Measurements from ENCODE around the gene NIM1K. TPM values are rescaled to one million over a fixed set of nuclear protein-coding genes. Genes with fewer than 3 reads are reported as not detected.
"Not testable (repeated sequence)": the region's sequence is repeated elsewhere in the genome, so short reads cannot be mapped to it uniquely, and the experiment has no call there.

NIM1K gene
- total and polyA plus RNA-seq, 2 experiments from 2014 or later, result 1.2 to 4.9 TPM

GRCh38 chr5:43258116-43258515 lies 66.1 kb downstream of the NIM1K start:
- TF ChIP-seq EZH2phosphoT487 (IDR thresholded peaks at IDR 0.05; ENCODE audit: insufficient read depth, low read depth) (no peak), EZH2 (IDR thresholded peaks at IDR 0.05; ENCODE audit: insufficient read depth, poor library complexity, severe bottlenecking) (no peak)
- Histone ChIP-seq H3K4me3 (no peak overlapping the region), H3K27me3 (replicated peaks; ENCODE audit: insufficient read depth) (0 out of 2 replicates have a peak, but pooled peaks cover 8% of the 10 kb centered on the region), H3K36me3 (ENCODE audit: low read depth) (no peaks in the 10 kb centered on the region), H3K27ac (no peak overlapping the region), H3K9me3 (ENCODE audit: low read depth) (no peaks in the 10 kb centered on the region), H3K4me2 (ENCODE audit: unreplicated experiment) (no peak overlapping the region), H3K4me1 (ENCODE audit: insufficient read depth) (no peaks in the 10 kb centered on the region), H3K9ac (no peak overlapping the region), H2AFZ (no peak overlapping the region), H3K9me2 (ENCODE audit: insufficient read depth) (no peaks in the 10 kb centered on the region), H3K79me2 (ENCODE audit: insufficient read depth) (no peaks in the 10 kb centered on the region), H3F3A (ENCODE audit: insufficient read depth) (no peaks in the 10 kb centered on the region), H4K20me1 (ENCODE audit: insufficient read depth) (no peaks in the 10 kb centered on the region)
- in situ Hi-C loops (cut with MboI), result no loop called here
- 38 to 42% methylated on average over 1 of the region's 1 CpG for WGBS, 2 experiments (ENCODE audit: low coverage in 1 of 2, low lambda C conversion rate in 2 of 2, missing lambda C conversion rate in 2 of 2)
- DNase-seq, result no peak

GRCh38 chr5:43262269-43262668 lies 70.2 kb downstream of the NIM1K start:
- in situ Hi-C loops (cut with MboI); H3K4me2 ChIP-seq (ENCODE audit: unreplicated experiment): not testable (repeated sequence)
- WGBS, 2 experiments (ENCODE audit: low coverage in 1 of 2, low lambda C conversion rate in 2 of 2, missing lambda C conversion rate in 2 of 2), result 86 to 94% methylated on average over 2 of the region's 2 CpGs

GRCh38 chr5:43268188-43268820 lies 76.3 kb downstream of the NIM1K start:
- H4K20me1 ChIP-seq (ENCODE audit: insufficient read depth), result no peaks in the 10 kb centered on the region
- no peaks in the 10 kb centered on the region for H3K27me3 ChIP-seq (replicated peaks; ENCODE audit: insufficient read depth)
- TF ChIP-seq EZH2phosphoT487 (IDR thresholded peaks at IDR 0.05; ENCODE audit: insufficient read depth, low read depth) (no peak), EZH2 (IDR thresholded peaks at IDR 0.05; ENCODE audit: insufficient read depth, poor library complexity, severe bottlenecking) (no peak)
- no peak overlapping the region for H3K27ac ChIP-seq
- H3K9me2 ChIP-seq (ENCODE audit: insufficient read depth), result no peaks in the 10 kb centered on the region
- no peaks in the 10 kb centered on the region for H3K36me3 ChIP-seq (ENCODE audit: low read depth)
- no peak overlapping the region for H3K9ac ChIP-seq
- H3K4me3 ChIP-seq, result no peak overlapping the region
- H3K9me3 ChIP-seq (ENCODE audit: low read depth), result no peaks in the 10 kb centered on the region
- no peak for DNase-seq
- no peaks in the 10 kb centered on the region for H3F3A ChIP-seq (ENCODE audit: insufficient read depth)
- in situ Hi-C loops (cut with MboI), result no loop called here
- 85 to 86% methylated on average over 1 of the region's 1 CpG for WGBS, 2 experiments (ENCODE audit: low coverage in 1 of 2, low lambda C conversion rate in 2 of 2, missing lambda C conversion rate in 2 of 2)
- no peaks in the 10 kb centered on the region for H3K79me2 ChIP-seq (ENCODE audit: insufficient read depth)
- H2AFZ ChIP-seq, result no peak overlapping the region
- H3K4me2 ChIP-seq (ENCODE audit: unreplicated experiment), result no peak overlapping the region
- no peaks in the 10 kb centered on the region for H3K4me1 ChIP-seq (ENCODE audit: insufficient read depth)

More at GRCh38 chr5:43262269-43262668, 70.2 kb downstream of the NIM1K start:
- not testable (repeated sequence) for H3K4me1 ChIP-seq (ENCODE audit: insufficient read depth); H3K36me3 ChIP-seq (ENCODE audit: low read depth); H3K4me3 ChIP-seq; H3K9me3 ChIP-seq (ENCODE audit: low read depth); H3K9me2 ChIP-seq (ENCODE audit: insufficient read depth); DNase-seq; H3F3A ChIP-seq (ENCODE audit: insufficient read depth); H3K27ac ChIP-seq; H3K9ac ChIP-seq; H2AFZ ChIP-seq; H3K27me3 ChIP-seq (replicated peaks; ENCODE audit: insufficient read depth); H4K20me1 ChIP-seq (ENCODE audit: insufficient read depth); H3K79me2 ChIP-seq (ENCODE audit: insufficient read depth)

- Histone ChIP-seq H3K27ac (no peak overlapping the region), H4K20me1 (ENCODE audit: insufficient read depth) (no peaks in the 10 kb centered on the region), H3K36me3 (ENCODE audit: low read depth) (no peaks in the 10 kb centered on the region), H3K4me3 (no peak overlapping the region), H3K9me2 (ENCODE audit: insufficient read depth) (no peaks in the 10 kb centered on the region), H3K9me3 (ENCODE audit: low read depth) (no peaks in the 10 kb centered on the region), H2AFZ (no peak overlapping the region), H3K4me2 (ENCODE audit: unreplicated experiment) (no peak overlapping the region), H3K9ac (no peak overlapping the region), H3F3A (ENCODE audit: insufficient read depth) (no peaks in the 10 kb centered on the region), H3K27me3 (replicated peaks; ENCODE audit: insufficient read depth) (no peaks in the 10 kb centered on the region), H3K4me1 (ENCODE audit: insufficient read depth) (no peaks in the 10 kb centered on the region), H3K79me2 (ENCODE audit: insufficient read depth) (no peaks in the 10 kb centered on the region)
- no peak for DNase-seq
- no peak for TF ChIP-seq EZH2 (IDR thresholded peaks at IDR 0.05; ENCODE audit: insufficient read depth, poor library complexity, severe bottlenecking)
- no peak for TF ChIP-seq EZH2phosphoT487 (IDR thresholded peaks at IDR 0.05; ENCODE audit: insufficient read depth, low read depth)
- in situ Hi-C loops (cut with MboI), result no loop called here
- WGBS, 2 experiments (ENCODE audit: low coverage in 1 of 2, low lambda C conversion rate in 2 of 2, missing lambda C conversion rate in 2 of 2), result 93 to 100% methylated on average over 1 of the region's 1 CpG
Observed at GRCh38 chr5:43270645-43271044, 78.6 kb downstream of the NIM1K start.

- no peak overlapping the region for H3K4me2 ChIP-seq (ENCODE audit: unreplicated experiment)
- H3K4me3 ChIP-seq, result no peak overlapping the region
- H3K27me3 ChIP-seq (replicated peaks; ENCODE audit: insufficient read depth), result no peaks in the 10 kb centered on the region
- TF ChIP-seq EZH2phosphoT487 (IDR thresholded peaks at IDR 0.05; ENCODE audit: insufficient read depth, low read depth) (no peak), EZH2 (IDR thresholded peaks at IDR 0.05; ENCODE audit: insufficient read depth, poor library complexity, severe bottlenecking) (no peak)
- DNase-seq, result no peak
- H3K9me3 ChIP-seq (ENCODE audit: low read depth), result no peaks in the 10 kb centered on the region
- no peaks in the 10 kb centered on the region for H3K79me2 ChIP-seq (ENCODE audit: insufficient read depth)
- in situ Hi-C loops (cut with MboI), result no loop called here
- no peaks in the 10 kb centered on the region for H3F3A ChIP-seq (ENCODE audit: insufficient read depth)
- no peak overlapping the region for H3K9ac ChIP-seq
- H4K20me1 ChIP-seq (ENCODE audit: insufficient read depth), result no peaks in the 10 kb centered on the region
- H3K4me1 ChIP-seq (ENCODE audit: insufficient read depth), result no peaks in the 10 kb centered on the region
- no peaks in the 10 kb centered on the region for H3K36me3 ChIP-seq (ENCODE audit: low read depth)
- no peak overlapping the region for H3K27ac ChIP-seq
- no peak overlapping the region for H2AFZ ChIP-seq
- no peaks in the 10 kb centered on the region for H3K9me2 ChIP-seq (ENCODE audit: insufficient read depth)
Observed at GRCh38 chr5:43273552-43273951, 81.5 kb downstream of the NIM1K start.

All from GM23248 (cell line).